HG03558 (cell line): ENCODE data around the gene THOC1.

ENCODE experiments used
- ATAC-seq: cut with Tn5 transposase; IDR thresholded peaks from one replicate; pipeline ENCODE4 v1.9.1; 2021; ENCODE audit warnings: moderate number of reproducible peaks; ENCODE audit not compliant: unreplicated experiment; ENCODE audit errors: extremely low read depth

Gene THOC1

GRCh38 chr18:286515-287310 is 18.9 kb upstream of the THOC1 start:
- no peak for ATAC-seq

- ATAC-seq, result no peak
Observed at GRCh38 chr18:285817-286216, 18.0 kb upstream of the THOC1 start.

- ATAC-seq, result no peak
Observed at GRCh38 chr18:275486-275885, 7.6 kb upstream of the THOC1 start.

- no peak for ATAC-seq
Observed at GRCh38 chr18:274313-274712, 6.5 kb upstream of the THOC1 start.

- no peak for ATAC-seq
Observed at GRCh38 chr18:273525-273924, 5.7 kb upstream of the THOC1 start.

GRCh38 chr18:272650-273049 is 4.8 kb upstream of the THOC1 start:
- no peak for ATAC-seq

GRCh38 chr18:269480-270095 is 1.7 kb upstream of the THOC1 start:
- ATAC-seq, result no peak

- no peak for ATAC-seq
Observed at GRCh38 chr18:267380-267687, 513 bp downstream of the THOC1 start.

GRCh38 chr18:261398-262073 is 6.3 kb downstream of the THOC1 start:
- ATAC-seq, result no peak

GRCh38 chr18:260547-260946 is 7.3 kb downstream of the THOC1 start:
- no peak for ATAC-seq

- ATAC-seq, result no peak
Observed at GRCh38 chr18:255171-255570, 12.7 kb downstream of the THOC1 start.

- no peak for ATAC-seq
Observed at GRCh38 chr18:253121-253520, 14.7 kb downstream of the THOC1 start.

GRCh38 chr18:251572-251971 is 16.3 kb downstream of the THOC1 start:
- no peak for ATAC-seq

GRCh38 chr18:250685-251084 is 17.2 kb downstream of the THOC1 start:
- no peak for ATAC-seq

GRCh38 chr18:248053-248452 is 19.8 kb downstream of the THOC1 start:
- no peak for ATAC-seq

- no peak for ATAC-seq
Observed at GRCh38 chr18:245282-245847, 22.5 kb downstream of the THOC1 start.

GRCh38 chr18:240175-240574 is 27.7 kb downstream of the THOC1 start:
- no peak for ATAC-seq

GRCh38 chr18:231563-231962 is 36.3 kb downstream of the THOC1 start:
- ATAC-seq, result no peak

GRCh38 chr18:228586-228985 is 39.3 kb downstream of the THOC1 start:
- ATAC-seq, result no peak

- ATAC-seq, result no peak
Observed at GRCh38 chr18:227902-228301, 39.9 kb downstream of the THOC1 start.

- ATAC-seq, result no peak
Observed at GRCh38 chr18:227374-227773, 40.5 kb downstream of the THOC1 start.
